ENCODE measurements around the gene STK24.

- no peak for TF ChIP-seq CTCF (conservative IDR thresholded peaks at IDR 0.05; ENCODE audit: low read length)
- TF ChIP-seq EZH2phosphoT487 (IDR thresholded peaks at IDR 0.05; ENCODE audit: borderline replicate concordance), result no peak
Observed at GRCh38 chr13:98522371-98522770, 54.5 kb downstream of the STK24 start.

Data from Loucy (cell line).